ENCODE data around the gene CEP131.

The CEP131 gene

DNA sequence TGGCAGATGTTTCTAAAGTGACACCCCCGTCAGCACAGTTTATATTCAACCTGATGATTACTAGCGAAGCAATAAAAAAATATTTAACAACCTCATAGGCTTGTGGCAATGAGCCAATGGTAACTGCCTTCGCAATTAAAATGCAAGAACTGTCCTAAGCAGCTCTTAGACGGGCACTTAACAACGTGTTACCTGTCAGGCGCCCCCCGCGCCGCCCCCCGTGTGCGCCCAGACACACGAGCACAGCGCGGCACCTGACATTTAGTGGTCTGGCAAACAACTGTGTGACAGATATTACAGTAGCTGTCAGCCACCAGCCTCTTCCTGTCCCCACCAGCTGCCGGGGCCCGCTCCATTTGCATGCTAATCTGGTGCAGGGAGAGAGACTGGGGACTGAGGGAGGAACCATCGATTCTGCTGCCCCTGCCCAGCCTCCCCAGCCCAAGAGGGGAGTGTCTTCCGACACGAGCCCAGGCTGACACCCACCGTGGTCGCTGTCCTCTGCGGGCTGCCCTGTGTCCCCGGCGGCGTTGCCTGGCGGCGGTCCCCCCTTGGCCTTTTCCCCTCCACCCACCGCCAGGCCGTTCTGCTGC, 29.0 kb upstream of the CEP131 start:
- peak in 1 of 14 donors; percentile 53 for DNase-seq

DNA sequence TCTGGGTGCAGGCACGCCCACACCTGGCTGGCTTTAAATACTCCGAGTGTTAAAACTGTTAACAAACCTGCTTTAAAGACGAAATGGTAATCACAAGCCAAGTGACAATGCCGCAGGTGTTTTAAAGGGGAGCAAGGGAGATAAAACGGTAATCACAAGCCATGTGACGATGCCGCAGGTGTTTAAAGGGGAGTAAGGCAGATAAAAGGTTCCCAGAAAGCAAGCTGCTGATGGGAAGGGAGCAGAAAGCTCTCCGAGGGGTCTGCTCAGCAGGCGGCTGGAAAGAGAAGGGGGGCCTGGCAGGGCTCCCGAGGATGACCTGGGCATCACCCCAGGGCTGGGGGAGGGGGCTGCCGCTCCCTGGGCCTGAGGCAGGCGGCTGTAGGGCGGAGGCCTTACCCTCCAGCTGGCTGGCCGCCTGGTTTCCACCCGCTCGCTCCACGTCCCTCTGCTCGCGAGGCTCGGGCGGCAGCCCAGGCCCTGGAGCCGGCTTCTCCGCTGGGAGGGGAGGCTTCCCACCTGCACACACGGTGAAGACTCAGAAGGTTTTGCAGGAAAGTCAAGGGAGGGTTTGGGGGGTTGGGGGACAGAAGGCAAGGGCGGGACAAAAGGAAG, 28.4 kb upstream of the CEP131 start:
- DNase-seq, result no peak

DNA sequence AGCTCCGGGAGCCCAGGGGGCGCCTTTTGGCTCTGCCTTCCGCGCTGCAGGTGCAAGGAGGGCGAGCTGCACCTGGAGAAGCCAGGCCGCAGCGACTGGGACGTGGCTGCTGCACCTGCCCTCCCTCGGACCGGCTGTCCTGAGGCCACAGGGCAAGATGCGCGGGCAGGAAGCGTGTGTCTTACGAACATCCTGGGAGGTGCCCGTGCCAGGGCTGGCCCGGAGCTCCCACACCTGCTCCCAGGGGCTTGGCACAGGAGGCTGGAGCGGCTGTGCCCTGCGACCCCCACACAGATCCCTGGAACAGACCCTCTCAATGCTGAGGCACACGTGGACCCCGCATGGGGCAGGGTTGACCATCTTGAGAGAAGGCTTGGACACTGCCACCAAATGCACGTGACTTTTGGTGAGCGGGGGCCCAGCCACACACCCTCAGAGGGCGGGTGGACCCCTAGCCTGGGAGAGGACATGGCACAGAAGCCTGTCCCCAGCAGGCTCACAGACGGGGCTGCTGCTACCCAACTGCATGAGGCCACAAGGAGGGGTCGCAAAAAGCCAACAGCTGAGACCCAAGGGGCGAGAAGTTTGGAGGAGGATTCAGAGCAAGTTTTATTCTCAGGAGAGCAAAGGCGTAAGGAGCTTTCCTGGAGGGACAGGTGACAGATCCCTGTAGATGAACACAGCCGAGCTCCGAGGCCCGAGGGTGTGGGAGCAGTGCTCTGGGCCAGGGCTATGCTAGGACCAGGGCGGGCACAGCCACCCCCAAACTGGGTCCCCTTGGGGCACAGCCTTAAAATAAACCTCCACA, 27.7 kb upstream of the CEP131 start:
- DNase-seq, result no peak

DNA sequence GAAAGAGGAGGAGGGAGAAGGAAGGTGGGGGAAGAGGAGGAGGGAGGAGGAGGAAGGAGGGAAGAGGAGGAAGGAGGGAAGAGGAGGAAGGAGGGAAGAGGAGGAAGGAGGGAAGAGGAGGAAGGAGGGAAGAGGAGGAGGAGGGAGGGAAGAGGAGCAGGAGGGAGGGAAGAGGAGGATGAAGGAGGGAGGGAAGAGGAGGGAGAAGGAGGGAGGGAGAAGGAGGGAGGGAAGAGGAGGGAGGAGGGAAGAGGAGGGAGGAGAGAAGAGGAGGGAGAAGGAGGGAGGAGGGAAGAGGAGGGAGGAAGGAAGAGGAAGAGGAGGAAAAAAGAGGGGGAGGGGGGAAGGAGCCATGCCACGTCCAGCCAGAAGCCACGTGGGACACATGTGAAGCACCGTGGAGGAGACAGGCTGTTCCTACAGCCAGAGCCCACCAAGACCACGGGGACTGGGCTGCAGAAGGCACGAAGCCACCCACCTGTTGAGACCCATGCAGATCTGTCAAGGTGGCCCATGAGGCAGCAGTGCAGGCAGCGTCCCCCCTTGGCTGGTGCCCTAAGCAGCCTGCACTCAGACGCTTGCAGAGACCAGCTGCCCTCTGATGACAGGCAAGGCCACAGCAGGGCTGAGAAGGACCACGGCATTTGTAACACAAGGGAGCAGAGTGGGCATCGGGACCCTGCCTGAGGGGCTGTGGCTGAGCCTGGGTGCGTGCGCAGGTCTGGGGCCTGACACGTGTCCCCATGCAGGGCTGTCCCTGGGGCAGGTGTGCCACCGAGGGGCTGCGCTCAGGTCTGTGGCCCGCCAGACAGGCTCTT, 26.7 kb upstream of the CEP131 start:
- DNase-seq, result no peak

DNA sequence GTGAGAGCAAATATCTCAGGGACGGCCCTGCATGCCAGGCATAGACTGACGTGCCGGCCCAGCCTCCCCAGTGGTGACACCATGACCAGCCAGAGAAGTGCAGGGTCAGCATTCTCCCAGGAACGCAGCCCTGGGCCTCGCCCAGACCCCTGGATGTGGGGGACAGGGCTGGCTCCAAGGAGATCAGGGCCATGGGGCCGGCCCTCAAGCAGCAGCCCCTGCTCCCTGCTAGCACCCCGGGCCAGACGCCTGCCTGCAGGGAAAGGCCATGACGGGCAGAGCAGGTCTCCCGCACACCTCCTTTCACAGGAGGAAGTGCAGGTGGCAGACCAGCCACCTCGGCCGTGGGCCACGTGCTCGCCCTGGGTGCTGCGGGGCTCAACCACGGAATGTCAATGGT, 25.9 kb upstream of the CEP131 start:
- DNase-seq, result no peak

DNA sequence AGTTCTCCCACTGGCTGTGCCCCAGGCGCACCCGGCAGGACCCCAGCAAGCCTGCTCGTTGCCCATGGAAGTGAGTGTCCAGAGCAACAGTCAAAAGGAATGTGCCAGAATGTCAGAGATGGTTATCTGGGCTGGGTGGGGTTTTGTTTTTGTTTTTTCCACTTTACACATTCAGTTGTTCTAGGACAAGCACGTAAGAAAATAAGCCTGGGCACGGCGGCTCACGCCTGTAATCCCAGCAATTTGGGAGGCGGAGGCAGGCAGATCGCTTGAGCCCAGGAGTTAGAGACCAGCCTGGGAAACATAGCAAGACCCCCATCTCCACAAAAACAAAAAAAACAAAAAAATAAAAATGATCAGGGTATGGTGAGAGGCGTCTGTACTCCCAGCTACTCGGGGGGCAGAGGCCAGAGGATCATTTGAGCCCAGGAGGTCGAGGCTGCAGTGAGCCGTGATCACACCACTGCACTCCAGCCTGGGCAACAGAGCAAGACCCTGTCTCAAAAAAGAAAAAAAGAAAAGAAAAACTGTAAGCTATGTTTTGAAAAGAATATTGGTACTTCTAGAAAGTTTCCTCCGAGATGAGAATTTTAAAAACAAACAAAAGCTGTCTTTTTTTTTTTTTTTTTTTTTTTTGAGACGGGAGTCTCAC, 24.7 kb upstream of the CEP131 start:
- DNase-seq, result no peak

DNA sequence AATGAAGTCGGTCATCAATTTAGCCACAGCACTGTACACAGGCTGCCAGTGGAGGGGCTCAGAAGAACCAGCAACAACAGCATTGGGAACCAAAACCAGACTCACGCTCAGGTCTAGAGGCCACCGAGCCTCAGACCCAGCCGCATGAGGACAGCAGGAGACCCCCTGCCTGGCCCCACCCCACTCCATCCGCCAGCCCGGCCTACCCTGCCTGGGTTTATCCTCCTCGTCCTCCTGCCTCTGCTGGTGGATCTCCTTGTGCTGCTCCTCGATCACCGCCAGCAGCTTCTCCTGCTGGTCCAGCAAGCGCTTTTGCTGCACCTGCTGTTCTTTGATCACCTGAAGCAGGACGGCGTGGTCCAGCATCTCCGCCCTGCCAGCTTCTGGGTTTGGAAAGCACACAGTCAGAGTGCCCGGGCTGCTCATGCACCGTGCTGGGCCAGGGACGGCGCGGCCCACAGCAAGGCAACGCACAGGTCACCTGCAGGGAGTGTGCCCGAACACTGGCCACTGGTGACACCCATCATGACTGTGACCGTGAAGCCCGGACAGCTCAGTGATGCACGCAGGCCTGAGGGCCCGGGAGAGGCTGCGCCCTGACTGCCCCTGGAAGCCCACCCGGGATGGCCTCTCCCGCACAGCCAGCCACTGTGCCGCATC, 24.0 kb upstream of the CEP131 start:
- DNase-seq, result no peak

DNA sequence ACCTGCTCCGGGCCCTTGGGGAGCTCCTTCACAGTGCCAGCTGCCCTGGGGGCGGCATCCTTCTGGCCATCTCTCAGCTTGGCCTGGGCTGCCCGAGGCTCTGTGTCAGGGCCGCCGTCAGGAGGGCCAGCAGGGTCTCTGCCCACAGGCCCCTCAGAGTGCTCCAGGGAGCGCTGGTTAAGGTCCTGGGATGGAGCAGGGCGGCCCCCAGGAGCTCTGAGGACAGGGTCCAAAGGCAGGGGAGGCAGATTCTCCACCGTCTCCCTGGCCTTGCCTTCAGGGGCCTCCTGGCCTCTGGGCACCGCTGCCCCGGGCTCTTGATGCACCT, 23.5 kb upstream of the CEP131 start:
- DNase-seq, result no peak

DNA sequence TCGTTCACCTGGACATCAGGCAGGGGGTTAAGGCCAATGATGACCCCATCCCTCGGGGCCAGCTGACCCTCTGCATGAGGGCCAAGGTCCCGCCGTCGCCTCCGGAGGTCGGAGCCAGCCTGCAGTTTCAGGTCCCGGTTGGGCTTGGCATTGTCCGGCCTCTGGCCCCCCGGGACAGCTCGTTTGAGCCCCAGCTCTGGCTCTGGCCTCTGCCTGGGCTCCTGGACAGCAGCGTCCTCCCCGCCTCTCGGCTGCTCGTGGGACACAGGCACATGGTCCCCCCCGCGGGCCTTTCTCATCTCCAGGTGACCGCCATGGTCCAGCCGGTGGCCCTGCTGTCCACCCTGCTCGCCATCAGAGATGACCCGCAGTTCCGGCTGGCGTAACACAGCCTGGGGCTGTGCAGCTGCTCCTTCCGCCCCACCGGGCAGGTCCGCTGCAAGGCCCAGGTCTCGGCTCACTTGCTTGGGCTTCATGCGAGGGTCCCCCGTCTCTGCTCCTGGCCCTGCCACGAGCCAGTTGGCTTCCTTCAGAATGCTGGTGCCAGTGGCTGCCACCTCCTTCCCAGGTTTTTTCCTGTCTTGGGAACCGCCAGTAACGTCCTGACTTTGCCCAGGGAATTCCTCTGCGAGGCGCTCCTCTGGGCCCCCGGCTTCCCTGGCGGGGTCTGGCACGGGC, 23.0 kb upstream of the CEP131 start:
- DNase-seq, result no peak

DNA sequence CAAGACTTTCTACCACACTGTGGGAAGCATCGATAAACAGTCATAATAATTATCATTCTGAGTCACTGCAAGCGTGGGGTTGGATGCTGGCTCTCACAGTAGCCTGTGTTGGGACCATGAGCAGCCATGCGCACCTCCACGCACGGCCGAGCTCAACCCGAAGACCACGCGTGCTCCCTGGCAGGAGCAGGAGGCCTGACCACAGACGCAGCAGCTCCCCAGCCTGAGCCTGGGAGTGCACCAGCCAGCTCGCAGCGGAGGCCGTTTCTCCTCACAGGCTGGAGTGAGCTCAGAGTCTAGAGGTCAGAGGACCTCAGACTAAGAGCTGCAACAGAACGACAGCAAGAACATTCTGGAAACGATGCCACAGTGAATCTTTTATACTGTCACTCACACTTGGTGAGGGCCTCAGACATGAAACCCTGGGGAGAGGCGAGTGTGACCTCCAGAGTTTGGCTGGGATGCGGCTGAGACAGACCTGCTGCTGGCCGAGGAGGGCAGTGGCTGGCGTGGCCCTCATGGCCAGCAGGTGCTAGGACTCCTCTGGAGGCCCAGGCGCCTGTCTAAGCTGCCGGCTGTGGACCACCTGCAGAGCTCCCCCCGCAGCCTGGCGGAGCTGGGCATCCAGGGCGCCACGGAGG, 22.4 kb upstream of the CEP131 start:
- DNase-seq, result no peak

DNA sequence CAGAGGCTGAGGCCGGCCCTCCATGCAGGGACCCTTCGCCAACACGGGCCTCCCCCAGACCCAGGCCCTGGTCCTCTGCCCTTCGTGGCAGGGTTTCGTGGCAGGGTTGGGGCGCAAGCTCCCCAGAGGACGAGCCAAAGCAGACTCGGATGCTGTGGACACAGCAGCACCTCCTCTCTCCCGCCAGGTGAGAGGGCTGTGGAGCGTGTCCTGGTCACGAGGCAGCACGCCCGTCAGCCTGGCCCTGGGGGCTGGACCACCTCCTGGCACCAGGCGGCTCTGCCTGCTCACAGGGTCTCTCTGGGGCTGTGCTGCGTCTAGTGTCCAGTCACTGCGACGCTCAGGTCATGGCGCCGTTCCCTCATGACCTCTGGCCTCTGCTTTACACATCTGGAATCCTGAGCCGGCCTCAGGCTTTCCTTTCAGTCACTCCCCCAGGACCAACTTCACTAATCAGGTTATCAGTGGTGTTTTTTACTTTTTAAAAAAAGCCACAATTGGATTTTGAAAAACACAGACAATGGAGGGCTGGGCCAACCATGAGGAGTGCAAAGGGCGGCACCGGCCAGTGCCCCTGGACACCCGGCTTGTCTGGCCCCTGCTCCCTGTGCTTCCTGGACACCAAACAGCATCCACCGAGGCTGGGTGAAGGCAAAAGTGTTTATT, 21.7 kb upstream of the CEP131 start:
- DNase-seq, result no peak

DNA sequence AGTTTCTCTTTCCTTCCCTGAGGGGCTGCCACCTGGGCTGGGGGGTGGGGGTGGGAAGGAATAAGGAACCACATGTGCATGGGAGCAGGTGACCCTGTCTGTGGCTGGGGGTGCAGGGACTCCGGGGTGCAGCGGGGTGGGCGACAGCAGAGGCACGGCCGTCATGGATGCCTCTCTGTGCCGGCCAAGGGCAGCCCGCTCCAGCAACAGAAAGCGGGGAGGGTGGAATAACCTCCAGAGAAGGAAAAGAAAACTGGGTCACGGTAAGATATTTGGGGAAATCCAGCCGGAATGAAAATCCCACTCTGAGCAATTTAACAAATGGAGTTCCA, 20.5 kb upstream of the CEP131 start:
- no peak for DNase-seq

DNA sequence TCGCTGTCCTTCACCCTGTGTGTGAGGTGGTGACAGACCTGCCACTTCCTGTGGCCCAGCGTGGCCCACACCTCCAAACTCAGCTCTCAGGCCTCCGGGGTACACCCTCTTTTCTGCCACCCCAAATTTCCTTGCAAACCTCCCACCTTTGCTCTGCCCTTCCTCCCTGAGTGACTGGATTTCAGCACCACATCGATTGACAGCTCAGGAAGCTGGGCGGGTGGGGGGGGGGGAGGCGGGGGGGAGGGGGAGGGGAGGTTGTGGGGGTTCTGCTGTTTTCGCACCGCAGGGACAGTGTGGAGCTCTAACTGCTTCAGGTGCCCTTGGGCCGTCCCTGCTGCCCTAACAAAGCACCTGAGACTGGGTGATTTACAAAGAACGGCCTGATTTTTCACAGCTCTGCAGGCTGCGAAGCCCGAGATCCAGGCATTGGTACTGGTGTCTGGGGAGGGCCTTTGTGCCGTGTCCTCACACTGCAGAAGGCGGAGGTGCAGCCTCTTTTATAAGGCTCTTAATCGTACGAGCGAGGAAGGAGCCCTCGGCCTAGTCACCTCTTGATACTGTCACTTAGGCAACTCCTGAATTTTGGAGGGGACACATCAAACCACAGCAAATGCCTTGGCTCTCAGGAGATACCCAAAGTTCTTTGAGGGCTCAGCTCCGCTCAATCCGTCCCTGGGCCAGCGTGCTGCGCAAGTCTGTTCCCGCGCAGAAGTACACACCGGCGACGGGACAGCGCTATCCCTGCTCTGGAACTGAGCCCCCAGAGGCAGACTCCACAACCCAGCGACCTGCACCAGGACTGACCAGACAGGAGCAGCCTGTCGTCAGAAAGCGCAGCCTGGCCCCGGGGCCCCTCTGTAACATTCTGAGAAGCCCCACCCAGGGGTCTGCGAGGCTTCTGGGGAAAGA, 19.9 kb upstream of the CEP131 start:
- no peak for DNase-seq

DNA sequence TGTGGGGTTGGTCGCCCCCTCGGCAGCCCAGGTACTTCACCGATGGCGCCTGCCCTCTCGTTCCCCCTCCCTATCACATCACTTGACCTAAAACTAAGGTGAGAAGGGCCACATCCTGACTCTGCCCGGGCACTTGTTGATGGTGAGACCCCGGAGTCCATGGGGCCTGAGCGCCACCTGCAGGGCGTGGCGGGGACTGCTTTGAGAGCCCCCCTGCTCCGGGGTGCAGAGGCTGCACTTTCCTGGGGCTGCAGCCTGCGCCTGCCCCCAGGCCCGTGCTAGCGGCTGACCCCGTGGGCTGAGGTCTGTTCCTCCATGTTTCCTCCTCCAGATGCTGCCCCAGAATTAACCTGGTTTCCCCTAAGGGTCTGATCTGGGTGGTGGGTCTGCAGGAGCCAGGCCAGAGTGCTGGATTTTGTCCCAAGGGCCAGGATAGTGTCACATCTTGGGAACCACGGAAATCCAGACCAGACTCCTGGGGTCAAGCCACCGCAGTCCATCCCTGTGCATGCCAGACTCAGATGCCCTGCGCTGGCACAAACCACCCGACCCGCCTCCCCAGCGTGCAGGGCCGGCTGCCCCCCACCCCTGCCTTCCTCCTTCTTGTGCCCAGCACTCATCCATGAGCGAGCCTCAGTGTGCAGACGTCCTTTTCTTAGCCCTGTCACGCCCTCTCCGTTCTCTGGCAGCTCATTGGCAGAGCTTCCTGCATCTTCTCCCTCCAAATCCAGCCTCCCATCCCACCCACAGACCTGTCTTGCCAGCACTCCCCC, 19.1 kb upstream of the CEP131 start:
- peak in 6 of 14 donors; percentile 9 to 60 (median 22) for DNase-seq

DNA sequence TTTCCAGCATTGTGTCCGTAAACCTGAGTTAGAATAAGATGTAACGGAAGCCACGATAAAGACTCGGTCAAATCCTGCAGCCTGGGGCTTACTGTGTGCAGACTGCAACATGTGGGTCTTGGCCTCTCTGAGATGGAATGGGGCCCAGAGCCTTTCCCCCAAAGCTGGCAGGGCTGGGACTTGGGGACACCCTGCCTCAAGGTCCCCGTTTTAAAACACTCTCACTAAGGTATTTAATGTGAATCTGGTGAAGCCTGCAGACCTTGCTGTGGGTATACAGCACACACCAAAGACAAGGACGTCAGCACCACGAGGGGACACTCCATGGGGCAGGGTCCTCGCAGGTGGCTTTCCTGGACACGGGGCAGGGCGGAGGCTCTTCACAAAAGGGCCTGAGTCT, 18.4 kb upstream of the CEP131 start:
- no peak for DNase-seq

DNA sequence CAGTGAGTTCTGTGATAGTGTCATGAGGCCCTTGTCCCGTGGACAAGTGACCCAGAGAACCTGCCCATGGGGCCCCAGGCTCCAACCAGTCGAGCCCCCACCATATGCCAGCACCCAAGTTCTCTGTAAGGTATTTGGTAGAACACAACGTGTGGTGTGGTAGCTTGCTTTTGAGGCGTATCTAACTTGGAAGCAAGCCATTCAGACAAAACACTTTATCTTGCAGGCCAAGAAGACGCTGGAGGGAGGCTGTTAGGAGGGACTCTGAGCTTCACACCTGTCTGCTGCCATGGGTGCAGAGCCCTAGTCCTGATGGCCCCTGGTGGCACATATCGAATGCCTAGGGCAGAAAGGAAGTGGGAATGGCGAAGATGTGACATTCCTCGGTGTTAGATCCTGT, 18.0 kb upstream of the CEP131 start:
- no peak for DNase-seq

DNA sequence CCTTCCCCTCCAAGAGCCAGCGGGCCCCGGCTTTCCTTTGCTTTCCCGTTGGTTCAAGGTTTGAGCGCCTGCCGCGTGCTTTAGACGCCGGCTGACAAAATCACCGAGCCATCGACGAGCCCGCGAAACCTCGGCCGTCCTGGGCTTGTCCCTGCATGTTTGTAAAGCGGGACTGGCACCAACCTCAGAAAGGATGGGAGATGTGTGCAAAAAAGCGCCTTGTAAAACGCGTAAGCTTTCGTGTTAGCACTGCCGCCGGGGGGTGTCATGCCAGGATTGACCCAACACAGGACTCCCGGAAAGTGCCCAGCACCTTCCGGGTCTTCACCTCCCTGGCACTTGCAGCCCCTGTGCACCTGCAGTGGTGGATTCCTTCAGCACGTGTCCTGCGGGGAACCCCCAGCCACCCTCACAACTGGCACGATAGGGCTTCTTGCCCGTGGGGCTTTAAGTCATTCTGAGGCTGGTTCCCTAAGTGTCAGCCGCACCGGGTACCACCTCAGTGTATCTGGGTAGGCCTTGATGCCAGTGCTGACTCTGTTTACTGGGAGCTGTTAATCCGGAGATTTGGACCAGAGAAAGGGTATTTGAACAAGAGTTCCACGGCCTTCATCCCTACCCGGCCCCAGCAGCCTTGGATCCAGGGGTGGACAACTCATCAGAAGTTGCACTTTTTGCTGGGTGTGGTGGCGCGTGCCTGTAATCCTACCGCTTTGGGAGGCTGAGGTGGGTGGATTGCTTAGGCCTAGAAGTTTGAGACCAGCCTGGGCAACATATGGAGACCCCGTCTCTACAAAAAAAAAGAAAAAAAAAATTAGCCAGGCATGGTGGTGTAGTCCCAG, 17.2 kb upstream of the CEP131 start:
- no peak for DNase-seq
